ENCODE measurements around the gene CACNA1C.

GRCh38 chr12:2255311-2255710, 202.5 kb downstream of the CACNA1C start:
- TF ChIP-seq, protein P1, sequence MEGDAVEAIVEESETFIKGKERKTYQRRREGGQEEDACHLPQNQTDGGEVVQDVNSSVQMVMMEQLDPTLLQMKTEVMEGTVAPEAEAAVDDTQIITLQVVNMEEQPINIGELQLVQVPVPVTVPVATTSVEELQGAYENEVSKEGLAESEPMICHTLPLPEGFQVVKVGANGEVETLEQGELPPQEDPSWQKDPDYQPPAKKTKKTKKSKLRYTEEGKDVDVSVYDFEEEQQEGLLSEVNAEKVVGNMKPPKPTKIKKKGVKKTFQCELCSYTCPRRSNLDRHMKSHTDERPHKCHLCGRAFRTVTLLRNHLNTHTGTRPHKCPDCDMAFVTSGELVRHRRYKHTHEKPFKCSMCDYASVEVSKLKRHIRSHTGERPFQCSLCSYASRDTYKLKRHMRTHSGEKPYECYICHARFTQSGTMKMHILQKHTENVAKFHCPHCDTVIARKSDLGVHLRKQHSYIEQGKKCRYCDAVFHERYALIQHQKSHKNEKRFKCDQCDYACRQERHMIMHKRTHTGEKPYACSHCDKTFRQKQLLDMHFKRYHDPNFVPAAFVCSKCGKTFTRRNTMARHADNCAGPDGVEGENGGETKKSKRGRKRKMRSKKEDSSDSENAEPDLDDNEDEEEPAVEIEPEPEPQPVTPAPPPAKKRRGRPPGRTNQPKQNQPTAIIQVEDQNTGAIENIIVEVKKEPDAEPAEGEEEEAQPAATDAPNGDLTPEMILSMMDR (conservative IDR thresholded peaks at IDR 0.05), result no peak
- no peak for TF ChIP-seq ZFX (IDR thresholded peaks at IDR 0.05)

Data from C4-2B (cell line).